ENCODE data around the gene TGFBR2.
"Not testable (repeated sequence)": the region's sequence is repeated elsewhere in the genome, so short reads cannot be mapped to it uniquely, and the experiment has no call there.

TGFBR2 gene

GRCh38 chr3:30619318-30619717, 12.9 kb downstream of the TGFBR2 start:
- no peak for DNase-seq (ENCODE audit: low read depth)

- DNase-seq (ENCODE audit: low read depth) = no peak
Observed at GRCh38 chr3:30620402-30621360, 14.3 kb downstream of the TGFBR2 start.

- no peak for DNase-seq (ENCODE audit: low read depth)
Observed at GRCh38 chr3:30621576-30621975, 15.2 kb downstream of the TGFBR2 start.

GRCh38 chr3:30622047-30622545, 15.7 kb downstream of the TGFBR2 start:
- no peak for DNase-seq (ENCODE audit: low read depth)

- no peak for DNase-seq (ENCODE audit: low read depth)
Observed at GRCh38 chr3:30622790-30623189, 16.4 kb downstream of the TGFBR2 start.

GRCh38 chr3:30623351-30623750, 16.9 kb downstream of the TGFBR2 start:
- DNase-seq (ENCODE audit: low read depth) = peak; percentile 32

- DNase-seq (ENCODE audit: low read depth) = not testable (repeated sequence)
Observed at GRCh38 chr3:30624480-30624879, 18.1 kb downstream of the TGFBR2 start.

GRCh38 chr3:30625541-30626438, 19.4 kb downstream of the TGFBR2 start:
- DNase-seq (ENCODE audit: low read depth) = peak; percentile 84

- DNase-seq (ENCODE audit: low read depth) = peak; percentile 91
Observed at GRCh38 chr3:30626443-30627180, 20.2 kb downstream of the TGFBR2 start.

GRCh38 chr3:30628205-30628900, 22.0 kb downstream of the TGFBR2 start:
- no peak for DNase-seq (ENCODE audit: low read depth)

- DNase-seq (ENCODE audit: low read depth) = peak; percentile 51
Observed at GRCh38 chr3:30628901-30629590, 22.6 kb downstream of the TGFBR2 start.

- DNase-seq (ENCODE audit: low read depth) = no peak
Observed at GRCh38 chr3:30629746-30630145, 23.3 kb downstream of the TGFBR2 start.

- no peak for DNase-seq (ENCODE audit: low read depth)
Observed at GRCh38 chr3:30630238-30631030, 24.0 kb downstream of the TGFBR2 start.

GRCh38 chr3:30631243-30631904, 25.0 kb downstream of the TGFBR2 start:
- DNase-seq (ENCODE audit: low read depth) = peak; percentile 95

- DNase-seq (ENCODE audit: low read depth) = peak; percentile 76
Observed at GRCh38 chr3:30632065-30632464, 25.7 kb downstream of the TGFBR2 start.

- no peak for DNase-seq (ENCODE audit: low read depth)
Observed at GRCh38 chr3:30632521-30632920, 26.1 kb downstream of the TGFBR2 start.

- DNase-seq (ENCODE audit: low read depth) = no peak
Observed at GRCh38 chr3:30633718-30634117, 27.3 kb downstream of the TGFBR2 start.

GRCh38 chr3:30634761-30635735, 28.6 kb downstream of the TGFBR2 start:
- DNase-seq (ENCODE audit: low read depth) = no peak

Data from amniotic epithelial cell (primary cell).